HG03565 (cell line): Measurements from ENCODE around the gene P3H4.

ENCODE experiments used
- ATAC-seq: cut with Tn5 transposase; IDR thresholded peaks from one replicate; pipeline ENCODE4 v1.9.1; 2021; ENCODE audit warnings: mild to moderate bottlenecking, moderate library complexity; ENCODE audit not compliant: unreplicated experiment

P3H4 gene

DNA sequence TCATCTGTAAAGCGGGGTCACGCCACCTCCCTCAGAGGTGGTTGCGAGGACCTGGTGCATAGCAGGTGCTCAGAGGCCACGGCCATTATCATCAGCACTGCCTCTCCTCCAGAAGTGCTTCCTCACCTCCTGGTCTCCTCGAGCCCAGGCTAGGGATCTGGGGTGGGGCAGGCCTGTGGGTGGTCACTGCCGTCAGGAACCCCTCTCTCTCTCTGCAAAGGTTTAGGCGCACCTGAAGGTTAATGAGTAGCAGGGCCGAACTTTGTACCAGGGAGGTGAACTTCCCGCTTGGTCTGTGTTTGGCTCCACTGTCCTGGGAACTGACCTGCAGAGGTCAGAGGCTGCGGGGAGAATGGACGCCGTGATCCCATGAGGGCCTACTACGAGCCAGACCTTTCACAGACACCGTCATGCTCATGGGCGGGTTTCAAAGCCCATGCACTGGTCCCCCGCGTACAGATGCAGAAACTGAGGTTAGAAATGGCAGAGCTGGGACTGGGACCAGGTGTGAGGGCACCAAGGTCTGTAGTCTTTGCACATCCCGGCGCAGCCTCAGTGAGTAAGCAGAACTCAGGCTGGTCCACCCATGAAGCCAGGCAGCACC lies 39.1 kb downstream of the P3H4 start:
- no peak for ATAC-seq

DNA sequence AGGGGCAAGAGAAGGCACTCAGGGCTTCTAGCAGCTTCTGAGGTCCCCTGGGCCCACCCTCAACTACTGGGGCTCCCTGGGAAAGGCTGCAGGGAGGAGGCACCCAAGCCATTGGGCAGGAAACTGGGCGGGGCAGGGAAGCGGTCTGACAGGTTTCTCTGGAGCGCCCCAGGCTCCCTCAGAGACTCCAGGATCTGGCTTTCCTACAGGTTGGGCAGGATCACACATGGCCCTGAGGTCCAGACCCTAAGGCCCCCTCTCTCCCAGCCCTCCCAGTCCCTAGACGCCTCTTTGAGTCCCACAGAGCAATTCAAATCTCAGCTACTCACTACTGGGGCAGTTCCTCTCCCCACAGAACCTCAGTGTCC lies 39.5 kb downstream of the P3H4 start:
- ATAC-seq = no peak

DNA sequence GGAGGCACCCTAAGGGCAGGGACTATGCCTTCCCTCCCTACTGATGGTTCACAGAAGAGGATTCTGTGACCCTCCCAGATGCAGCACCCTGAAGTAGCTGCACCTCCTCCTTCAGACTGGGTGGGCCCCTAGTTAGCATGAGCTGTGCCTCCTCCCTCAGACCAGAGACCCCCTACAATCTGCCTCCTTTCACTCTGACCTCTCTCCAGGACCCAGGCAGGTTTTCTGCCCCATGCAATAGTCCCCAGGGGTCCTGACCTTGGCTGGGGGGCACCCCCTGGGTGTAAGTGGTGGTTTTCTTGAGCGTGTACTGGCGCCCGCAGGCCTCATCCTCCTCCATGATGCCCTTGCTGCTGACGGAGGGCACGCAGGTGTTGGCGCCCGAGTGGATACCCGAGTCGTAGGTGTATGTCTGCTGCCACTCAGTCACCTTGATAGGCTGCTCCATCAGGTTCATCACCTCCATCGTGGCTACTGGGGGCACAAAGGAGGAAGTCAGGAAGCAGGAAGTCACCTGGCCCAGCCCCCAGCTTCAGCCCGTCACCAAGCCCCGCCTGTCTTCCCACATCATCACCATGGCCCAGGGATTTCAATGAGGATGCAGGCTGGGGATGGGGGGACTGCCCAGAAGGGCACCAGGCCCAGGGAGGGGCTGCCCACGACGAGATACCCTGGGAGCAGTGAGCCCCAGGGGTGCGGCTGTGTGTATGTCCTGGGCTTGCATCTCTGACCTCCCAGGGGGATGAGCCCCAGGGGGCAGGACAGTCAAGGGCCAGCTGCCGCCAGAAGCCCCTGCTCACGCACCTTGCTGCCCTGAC lies 40.2 kb downstream of the P3H4 start:
- ATAC-seq = no peak

DNA sequence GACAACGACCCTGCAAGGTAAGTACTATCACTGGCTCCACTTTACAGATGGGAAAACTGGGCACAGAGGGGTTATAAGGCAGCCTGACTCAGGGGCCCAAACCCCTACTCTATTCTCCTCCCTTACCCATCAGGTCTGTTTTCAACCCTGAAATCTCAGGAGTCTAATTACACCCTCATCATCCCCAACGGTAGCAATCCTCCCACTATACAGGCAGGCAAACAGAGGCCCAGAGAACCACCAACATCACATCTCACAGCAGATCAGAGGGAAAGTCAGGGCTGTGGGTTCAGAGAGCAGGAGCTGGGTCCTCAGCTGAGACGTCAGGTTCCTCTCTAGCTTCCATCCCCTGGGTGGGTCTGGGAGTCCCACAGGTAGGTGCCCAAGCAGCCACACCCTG lies 41.8 kb downstream of the P3H4 start:
- ATAC-seq = no peak

DNA sequence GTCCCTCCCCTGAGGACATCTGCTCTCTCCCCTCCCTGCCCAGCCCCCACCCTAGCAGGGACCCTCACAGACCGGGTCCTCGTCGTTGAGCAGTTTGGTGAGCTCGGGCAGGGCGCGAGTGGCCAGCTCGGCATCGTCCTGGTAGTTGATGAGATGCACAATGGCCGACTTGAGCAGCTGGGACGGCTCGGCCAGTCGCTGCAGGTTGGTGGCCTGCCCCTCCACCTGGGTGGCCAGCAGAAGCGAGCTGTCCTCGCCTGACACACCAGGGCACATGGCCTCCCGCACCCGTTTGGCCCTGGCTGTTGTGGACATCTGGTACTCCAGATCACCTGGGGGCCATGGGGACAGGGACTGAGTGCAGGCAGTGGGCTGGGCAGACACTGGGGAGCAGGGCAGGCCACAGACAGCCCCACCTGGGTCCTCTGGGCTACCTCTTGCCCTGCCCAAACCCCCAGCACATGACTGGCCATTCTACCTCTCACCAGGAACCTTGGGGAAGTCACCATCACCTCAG lies 42.3 kb downstream of the P3H4 start:
- no peak for ATAC-seq

DNA sequence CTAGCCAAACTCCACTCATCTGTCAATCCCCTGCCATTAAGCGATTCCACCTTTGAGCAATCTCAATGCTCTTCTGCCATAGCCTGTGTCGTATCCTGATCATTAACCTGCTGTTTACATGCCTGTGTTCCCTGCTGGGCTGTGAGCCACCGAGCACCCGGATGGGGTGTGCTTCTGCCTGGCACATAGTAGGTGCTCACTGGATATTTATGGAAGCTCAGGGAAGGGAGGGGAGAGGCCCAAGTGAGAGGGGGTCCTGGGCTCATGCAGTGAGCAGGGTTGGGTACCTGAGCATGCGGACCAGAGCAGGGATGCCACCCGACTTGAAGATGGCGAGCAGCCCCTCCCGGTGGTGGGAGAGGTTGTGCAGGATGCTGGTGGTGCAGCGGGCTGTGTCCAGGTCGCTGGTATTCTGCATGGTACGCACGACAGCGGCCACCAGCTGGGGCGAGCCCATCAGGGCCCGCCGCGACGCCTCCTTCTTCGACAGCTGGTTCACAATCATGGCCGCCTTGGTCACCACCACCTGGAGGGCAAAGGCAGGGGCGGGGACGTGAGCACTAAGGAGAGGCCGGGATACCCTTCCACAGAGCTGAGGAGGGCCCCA lies 43.0 kb downstream of the P3H4 start:
- ATAC-seq = no peak

DNA sequence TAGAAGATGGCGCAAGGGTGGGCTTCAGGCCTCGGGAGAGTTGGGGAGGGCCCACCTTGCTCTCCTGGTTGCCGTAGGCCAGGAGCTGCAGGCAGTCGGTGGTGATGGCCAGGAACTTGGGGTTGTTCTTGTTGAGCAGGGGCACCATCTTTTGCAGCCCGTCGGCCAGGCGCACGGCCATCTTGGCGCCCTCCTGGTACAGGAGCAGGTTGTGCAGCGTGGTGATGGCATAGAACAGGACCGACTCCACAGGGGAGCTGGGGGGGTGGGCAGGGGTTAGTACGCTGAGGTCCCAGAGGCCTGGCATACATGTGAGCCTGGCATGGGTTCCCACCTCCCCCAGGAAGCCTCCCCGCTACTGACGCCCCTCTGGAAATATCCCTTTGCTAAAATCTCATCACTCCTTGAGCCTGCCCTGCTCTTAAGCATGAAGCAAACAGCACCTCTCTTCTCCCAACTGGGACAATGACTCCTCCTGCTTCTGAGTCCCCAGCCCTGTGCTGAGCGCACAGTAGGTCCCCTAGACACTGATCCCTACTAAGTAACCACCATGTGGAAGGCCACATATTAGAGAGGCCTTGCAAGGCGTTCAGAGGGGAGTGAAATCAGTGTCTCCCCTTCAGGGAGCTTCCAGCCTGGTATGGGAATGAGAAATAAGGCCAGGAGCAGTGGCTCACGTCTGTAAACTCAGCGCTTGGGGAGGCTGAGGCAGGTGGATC lies 44.3 kb downstream of the P3H4 start:
- ATAC-seq = no peak

DNA sequence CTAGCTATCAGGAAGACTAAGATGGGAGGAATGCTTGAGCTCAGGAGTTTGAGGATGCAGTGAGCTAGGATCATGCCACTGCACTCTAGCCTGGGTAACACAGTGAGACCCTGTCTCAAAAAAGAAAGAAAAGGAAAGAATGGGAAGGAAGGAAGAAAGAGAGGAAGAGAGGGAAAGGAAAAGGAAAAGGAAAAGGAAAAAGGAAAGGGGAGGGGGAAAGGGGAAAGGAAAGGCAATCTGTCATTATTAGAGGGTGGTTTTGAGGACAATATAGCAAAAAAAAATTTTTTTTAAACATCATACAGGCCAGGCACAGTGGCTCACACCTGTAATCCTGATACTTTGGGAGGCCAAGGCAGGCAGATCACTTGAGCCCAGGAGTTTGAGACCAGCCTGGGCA lies 45.6 kb downstream of the P3H4 start:
- no peak for ATAC-seq

DNA sequence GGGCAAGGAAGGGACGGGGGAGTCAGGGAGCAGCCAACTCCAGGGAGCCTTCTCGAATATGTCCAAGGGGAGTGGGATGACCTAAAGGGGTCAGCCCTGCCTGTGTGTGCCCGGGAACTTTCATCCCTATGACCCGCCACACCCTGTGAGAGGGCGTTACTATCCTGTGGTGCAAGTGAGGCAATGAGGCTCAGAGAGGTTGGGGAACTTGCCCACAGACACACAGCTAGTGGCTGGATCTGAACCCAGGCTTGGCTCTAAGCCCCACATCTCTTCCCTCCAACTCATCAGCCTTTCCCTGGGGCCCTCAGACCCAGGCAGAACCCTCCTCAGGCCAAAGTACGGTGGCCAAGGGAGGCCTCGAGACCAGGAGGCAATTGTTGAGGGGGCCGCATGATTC lies 48.4 kb downstream of the P3H4 start:
- no peak for ATAC-seq

DNA sequence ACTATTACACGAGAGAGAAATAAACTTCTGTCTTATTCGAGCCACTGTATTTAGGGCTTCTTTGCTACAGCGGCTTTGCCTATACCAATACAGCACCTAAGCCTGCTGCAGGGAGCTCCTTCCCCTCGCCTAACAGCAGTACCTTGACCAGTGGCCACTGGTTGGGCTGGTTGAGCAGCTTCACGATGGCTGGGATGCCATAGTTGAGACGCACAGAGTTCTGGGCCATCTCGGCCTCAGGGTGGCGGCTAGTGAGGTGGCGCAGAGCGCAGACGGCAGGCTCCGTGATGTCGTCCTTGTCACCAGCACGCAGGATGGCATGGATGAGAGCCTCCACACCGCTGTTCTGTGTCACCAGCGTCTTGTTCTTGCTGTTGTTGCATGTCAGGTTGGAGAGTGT lies 48.9 kb downstream of the P3H4 start:
- ATAC-seq = no peak

DNA sequence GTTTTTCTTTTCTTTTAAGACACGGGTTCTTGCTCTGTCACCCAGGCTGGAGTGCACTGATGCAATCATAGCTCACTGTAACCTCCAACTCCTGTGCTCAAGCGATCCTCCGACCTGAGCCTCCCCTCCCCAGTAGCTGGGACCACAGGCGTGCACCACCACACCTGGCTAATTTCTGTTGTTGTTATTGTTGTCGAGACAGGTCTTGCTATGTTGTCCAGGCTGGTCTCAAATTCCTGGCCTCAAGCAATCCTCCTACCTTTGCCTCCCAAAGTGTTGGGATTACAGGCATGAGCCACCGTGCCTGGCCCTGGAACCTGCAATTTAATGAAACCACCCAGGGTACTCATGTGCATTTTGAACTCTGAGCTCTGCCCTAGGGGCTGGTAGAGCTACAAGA lies 49.4 kb downstream of the P3H4 start:
- ATAC-seq = no peak

DNA sequence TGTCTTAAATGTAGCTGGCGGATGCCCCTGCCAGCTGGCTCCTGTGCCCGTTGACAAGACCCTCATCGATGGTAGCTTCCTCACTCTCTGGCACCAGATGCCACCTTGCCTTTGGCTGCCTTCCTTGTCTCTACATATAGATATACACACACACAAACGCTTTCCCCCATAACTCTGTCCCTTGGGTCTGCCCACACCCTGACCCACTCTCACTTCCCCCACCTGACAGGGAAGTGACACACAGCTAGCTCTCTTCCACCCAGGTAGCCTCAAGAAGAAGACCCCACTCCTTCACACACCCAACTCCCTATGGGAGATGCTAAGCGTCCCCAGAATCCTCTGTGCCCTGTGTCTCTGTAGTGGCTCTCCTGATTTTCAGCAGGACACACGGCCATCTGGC lies 50.9 kb downstream of the P3H4 start:
- no peak for ATAC-seq

DNA sequence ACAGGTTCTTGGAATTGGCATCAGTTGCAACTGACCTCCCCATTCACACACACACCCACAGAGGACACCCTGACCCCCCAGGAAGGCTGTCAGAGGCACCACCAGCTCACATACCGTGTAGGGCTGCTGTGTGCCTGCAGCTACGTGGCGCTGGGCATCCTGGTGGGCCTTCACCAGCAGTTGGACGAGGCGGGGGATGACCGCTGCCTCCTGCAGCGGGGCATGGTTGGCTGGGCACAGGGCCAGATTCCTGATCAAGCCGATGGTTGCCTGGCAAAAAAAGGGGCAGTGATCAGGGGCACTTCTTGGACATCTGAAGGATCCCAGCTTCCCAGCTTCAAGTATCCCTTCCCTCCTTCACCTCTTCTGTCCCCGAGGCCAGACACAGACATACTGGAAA lies 53.1 kb downstream of the P3H4 start:
- ATAC-seq = no peak

DNA sequence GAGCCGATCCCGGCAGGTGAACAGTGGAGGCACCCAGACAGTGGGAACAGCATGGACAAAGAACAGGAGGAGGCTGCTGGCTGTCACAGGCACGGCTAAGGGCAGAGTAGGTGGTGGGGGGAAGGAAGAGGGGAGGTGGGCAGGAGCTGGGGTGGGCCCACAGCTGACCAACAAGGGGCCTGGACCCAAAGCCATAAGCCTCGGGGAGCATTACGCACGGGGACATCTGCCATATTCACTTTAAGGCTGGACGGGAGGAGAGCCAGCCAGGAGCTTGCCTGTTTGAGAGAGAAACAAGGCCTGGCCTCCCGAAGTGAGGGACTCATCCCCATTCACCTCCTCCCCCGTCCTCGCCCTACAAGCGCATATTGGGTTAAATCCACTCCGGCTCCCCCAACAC lies 57.7 kb downstream of the P3H4 start:
- ATAC-seq = no peak
